NCI-H187 treated with DMSO at 0.1 percent for 48 hours (cell line): ENCODE data around the gene DNAJC17.

Experiments used
- DNase-seq: peaks from one replicate; lab custom pipeline; 2025; lab: John Stamatoyannopoulos, UW

The DNAJC17 gene, protein sequence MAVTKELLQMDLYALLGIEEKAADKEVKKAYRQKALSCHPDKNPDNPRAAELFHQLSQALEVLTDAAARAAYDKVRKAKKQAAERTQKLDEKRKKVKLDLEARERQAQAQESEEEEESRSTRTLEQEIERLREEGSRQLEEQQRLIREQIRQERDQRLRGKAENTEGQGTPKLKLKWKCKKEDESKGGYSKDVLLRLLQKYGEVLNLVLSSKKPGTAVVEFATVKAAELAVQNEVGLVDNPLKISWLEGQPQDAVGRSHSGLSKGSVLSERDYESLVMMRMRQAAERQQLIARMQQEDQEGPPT

DNA sequence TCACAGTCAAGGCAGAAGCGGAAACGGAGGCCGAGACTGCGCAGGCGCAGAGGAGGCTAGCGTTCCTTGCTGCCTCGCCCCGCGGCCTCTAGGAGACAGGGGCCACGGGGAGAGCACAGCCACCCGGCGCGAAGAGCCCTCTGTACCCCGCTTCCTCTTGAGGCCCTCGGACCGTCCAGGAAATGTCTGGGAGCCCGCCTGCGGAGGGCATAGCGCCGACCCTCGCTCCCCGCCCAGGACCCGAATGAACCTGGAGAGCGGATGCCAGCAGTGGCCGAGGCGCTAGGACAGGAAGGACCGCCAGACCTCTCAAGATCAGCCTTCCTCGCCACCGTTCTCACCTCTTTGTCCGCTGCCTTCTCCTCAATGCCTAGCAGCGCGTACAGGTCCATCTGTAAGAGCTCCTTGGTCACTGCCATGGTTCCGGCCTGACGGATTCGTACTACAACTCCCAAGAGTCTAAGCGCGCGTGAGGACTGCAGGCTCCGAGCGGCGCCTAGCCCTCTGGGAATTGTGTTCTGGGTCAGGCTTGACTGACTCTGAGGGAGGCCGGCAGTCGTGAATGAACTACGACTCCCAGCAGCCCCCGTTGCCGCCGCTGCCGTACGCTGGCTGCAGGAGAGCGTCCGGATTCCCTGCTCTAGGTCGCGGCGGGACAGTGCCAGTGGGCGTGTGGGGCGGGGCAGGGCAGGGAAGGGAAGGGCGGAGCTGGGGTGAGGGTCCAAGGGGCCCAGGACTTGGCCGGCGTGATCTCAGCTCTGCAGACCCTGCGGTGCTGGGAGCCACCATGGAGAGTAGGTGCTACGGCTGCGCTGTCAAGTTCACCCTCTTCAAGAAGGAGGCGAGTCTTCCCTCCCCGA, at the start of gene DNAJC17, which contains the start of gene ZFYVE19:
TSS of gene DNAJC17 (minus strand) at position 446 of the 860 bp plus-strand sequence. CDS start at position 419, 27 bp downstream.
TSS of gene ZFYVE19 (plus strand) at position 62 of the 860 bp plus-strand sequence. CDS start at position 563, 501 bp downstream.
- peak; percentile 73 for DNase-seq

DNA sequence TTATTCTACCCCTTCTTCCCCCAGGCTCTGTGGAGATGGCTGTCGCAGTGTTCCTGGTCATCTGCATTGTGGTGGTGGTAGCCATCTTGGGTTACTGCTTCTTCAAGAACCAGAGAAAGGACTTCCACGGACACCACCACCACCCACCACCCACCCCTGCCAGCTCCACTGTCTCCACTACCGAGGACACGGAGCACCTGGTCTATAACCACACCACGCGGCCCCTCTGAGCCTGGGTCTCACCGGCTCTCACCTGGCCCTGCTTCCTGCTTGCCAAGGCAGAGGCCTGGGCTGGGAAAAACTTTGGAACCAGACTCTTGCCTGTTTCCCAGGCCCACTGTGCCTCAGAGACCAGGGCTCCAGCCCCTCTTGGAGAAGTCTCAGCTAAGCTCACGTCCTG, 49.5 kb upstream of the DNAJC17 start:
- no peak for DNase-seq

DNA sequence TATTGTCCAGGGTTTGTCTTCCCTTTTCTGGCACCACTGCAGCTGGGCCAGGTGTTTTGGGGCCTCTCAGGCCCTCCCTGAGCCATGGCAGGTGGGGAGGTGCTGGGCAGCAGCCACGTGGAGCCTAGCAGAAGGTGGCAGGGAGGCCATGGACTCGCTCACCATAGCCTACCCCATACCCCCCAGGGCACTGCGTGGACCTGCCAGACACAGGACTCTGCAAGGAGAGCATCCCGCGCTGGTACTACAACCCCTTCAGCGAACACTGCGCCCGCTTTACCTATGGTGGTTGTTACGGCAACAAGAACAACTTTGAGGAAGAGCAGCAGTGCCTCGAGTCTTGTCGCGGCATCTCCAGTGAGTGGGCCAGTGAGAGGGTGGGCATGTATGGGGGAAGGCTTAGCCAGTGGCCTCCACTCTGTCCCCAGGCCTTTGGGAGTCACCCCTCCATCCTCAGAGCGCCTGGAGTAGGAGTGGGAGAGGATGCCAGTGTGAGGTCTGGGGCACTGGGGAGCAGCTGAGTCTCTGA, 48.5 kb upstream of the DNAJC17 start:
- DNase-seq = no peak

DNA sequence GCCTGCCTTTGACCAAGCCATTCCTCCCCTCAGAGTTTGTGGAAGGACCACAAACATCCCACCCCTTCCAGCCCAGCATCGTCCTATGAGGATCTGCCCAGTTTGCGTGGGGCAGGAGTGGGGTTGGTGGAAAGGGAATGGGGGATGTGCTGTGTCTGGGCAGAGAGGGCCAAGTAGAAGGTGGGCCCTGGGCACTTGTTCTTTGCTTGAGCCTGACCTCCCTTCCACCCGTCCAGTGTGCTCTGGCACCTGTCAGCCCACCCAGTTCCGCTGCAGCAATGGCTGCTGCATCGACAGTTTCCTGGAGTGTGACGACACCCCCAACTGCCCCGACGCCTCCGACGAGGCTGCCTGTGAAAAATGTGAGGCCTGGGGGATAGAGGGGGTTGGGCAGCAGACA, 46.9 kb upstream of the DNAJC17 start:
- DNase-seq = no peak

DNA sequence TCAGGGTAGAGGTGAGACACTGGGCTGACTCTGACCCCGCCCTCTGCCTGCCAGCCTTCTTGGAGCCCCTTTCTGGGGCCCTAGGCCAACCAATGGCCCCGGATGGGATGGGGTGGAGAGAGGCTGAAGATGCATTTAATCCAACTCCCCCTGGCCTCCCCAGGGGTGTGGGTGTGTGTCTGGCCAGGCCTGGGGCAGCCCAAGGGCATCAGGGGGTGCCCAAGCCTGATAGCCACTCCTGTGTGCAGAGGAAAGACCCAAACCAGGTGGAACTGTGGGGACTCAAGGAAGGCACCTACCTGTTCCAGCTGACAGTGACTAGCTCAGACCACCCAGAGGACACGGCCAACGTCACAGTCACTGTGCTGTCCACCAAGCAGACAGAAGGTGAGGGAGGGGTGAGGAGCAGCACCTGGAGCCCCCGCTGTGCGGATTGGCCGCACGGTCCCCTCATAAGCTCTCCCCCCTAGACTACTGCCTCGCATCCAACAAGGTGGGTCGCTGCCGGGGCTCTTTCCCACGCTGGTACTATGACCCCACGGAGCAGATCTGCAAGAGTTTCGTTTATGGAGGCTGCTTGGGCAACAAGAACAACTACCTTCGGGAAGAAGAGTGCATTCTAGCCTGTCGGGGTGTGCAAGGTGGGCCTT, 46.1 kb upstream of the DNAJC17 start:
- no peak for DNase-seq

DNA sequence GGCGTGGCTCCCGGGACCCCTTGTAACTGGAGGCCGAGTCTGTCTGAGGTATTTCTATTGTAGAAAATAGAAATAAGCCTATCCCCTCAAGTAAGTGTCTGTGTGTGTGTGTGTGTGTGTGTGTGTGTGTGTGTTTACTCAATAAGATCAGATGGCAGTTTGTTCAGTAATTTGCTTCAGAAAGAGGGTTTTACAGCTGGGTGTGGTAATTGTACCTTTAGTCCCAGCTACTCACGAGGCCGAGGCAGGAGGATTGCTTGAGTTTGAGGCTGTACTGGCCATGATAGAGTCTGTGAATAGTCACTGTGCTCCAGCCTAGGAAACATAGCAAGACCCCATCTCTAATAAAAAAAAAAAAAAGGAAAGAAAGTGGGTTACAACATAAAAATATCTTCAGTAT, 45.3 kb upstream of the DNAJC17 start:
- DNase-seq = no peak

DNA sequence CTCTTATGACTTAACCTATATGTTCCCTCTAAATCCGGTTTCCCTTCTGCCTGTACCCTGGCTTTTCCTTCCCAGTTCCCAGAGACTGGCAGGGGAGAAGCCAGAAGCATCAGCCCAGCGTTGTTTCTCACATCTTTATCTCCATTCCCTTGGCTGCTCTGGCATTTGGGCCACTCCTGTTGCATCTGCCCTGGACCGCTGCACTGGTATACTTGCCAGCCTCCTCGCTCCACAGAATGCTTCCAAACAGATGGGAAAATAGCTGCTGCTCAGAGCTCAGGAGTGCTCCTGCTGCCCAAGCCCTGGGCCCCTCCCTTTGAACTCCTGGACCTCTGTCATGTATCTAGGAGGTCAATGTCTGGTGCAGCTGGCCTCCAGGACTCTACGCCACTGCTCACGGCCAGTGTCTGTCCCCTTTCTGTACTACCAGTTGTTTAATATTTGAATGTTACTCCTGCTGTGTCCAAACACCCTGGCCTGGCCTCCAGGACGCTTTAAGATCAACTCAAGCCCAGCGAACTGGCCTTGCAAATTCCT, 43.4 kb upstream of the DNAJC17 start:
- DNase-seq = no peak

DNA sequence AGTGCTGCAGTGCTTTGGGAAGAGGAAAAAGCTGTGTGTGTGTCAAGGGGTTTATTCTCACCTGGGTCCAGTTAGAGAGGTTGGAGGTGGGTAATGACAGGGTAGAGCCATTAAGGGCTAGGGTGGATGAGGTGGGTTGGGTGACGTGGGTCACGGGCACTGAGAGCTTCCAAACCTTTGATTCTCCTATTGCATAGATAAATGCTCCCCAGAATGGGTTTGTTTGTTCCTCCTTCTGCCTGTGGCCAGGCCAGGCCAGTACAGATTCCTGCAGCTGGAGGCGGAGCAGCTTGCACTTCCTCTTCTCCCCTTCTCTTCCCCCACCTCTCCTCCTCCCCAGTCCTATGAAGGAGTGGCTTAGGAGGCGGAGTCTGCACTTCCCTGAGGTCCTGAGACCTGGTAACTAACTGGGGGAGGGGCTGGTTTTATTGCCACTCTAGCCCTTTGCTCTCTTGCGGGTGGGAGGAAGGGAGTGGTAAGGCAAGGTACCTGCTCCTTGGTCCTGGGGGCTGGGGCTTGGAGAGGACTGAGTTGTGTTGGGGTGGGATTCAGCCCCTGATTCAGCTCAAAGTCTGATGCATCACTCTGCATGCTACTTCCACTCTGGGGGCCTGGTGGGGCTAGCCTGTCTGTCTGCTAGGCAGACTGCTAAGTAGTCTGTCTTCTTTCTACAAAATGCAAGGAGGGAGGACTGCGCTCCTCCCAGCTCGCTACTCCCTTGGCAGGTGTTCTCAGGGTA, 40.1 kb upstream of the DNAJC17 start:
- DNase-seq = peak; percentile 34

DNA sequence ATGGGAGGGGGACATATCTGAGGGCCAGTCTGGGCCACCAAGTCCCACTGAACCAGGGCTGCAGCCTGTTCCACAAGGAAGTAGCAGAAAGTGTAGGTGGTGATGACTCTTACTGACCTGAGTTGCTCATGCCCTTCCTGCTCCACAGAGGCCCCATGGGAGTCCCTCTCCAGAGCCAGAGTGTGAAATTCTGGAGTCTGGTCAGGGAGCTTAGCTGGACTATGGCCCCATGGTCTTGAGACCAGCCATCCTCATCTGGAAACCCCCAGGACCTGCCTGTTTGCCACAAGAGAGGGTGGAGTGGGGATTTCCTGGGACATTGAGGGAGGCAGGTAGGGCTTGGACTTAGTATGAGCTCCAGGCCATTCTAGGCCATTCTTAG, 39.6 kb upstream of the DNAJC17 start:
- DNase-seq = no peak

DNA sequence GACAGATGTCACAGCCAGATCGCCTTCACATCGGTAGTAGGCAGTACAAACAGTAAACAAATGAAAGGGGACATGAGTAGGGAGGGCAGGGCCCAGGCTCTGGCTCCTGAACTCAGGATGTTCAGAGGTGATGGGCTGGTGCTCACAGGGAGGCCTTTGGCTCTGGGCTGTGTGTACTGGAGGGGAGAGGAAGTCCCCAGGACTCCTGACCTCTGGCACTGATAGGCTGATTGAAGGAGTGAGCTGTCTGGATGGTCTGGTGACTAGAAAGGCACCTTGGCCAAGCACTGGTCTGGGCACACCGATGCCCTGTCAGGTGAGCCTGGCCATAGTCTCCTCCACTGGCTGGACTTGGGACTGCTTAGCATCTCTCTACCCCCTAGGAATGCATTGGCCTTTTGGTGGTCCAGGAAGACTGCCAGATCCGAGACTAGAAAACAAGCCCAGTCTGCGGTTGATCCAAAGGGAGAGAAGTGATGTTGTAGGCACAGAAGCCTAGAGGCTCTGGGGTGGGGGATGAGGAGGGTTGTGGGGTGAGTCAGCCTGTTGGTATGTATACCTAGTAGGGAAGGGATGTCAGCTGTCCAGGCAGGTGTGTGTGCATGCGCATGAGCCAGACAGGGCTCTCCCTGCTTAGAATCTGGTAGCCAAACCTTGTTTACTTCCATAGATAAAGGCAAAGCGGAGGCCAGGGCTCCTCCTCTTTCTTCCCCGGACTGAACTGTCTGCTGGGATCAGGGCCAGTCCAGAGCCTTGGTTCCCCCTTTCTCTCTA, 38.4 kb upstream of the DNAJC17 start:
- DNase-seq = no peak

DNA sequence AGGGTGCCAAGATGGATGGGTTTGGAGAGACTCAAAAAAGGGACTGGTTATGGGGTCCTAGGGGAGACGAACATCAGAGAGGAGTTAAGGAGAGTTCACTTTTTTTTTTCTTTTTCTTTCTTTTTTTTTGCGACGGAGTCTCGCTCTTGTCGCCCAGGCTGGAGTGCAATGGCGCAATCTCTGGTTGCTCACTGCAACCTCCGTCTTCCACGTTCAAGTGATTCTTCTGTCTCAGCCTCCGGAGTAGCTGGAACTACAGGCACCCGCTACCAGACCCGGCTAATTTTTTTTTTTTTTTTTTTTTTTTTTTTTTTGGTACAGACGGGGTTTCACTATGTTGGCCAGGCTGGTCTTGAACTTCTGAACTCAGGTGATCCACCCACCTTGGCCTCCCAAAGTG, 37.8 kb upstream of the DNAJC17 start:
- DNase-seq = no peak

DNA sequence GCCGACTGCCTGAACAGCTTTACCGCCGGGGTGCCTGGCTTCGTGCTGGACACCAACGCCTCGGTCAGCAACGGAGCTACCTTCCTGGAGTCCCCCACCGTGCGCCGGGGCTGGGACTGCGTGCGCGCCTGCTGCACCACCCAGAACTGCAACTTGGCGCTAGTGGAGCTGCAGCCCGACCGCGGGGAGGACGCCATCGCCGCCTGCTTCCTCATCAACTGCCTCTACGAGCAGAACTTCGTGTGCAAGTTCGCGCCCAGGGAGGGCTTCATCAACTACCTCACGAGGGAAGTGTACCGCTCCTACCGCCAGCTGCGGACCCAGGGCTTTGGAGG, 37.4 kb upstream of the DNAJC17 start:
- no peak for DNase-seq

DNA sequence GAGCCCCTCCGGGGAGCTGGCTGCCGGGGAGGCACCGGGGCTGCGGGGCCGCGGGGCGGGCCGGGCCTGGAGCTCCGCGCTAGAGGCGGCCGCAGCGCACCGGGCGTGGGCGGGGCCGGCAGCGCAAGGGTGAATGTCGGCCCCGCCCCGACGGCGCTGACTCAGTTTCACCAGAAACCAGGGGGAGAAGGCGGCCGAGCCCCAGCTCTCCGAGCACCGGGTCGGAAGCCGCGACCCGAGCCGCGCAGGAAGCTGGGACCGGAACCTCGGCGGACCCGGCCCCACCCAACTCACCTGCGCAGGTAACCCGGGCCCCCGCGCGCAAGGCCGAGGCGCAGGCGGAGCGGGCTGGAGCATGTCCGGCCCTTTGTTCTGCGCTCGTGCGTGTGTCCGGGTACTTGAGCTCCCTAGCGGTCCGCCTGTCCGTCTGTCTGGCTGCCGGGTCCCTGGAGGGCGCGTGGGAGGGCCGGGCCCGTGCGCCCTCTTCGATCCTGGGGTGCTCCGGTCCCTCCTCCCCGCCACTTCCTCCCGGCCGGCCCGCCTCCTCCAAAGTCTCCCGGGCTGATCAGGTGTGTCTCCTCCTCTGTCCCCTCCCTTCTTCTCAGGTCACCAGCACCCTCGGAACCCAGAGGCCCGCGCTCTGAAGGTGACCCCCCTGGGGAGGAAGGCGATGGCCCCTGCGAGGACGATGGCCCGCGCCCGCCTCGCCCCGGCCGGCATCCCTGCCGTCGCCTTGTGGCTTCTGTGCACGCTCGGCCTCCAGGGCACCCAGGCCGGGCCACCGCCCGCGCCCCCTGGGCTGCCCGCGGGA, 36.8 kb upstream of the DNAJC17 start, which contains the start of gene SPINT1:
TSS of gene SPINT1 (plus strand) at position 164 of the 811 bp plus-strand sequence. CDS start at position 671, 507 bp downstream.
- no peak for DNase-seq

DNA sequence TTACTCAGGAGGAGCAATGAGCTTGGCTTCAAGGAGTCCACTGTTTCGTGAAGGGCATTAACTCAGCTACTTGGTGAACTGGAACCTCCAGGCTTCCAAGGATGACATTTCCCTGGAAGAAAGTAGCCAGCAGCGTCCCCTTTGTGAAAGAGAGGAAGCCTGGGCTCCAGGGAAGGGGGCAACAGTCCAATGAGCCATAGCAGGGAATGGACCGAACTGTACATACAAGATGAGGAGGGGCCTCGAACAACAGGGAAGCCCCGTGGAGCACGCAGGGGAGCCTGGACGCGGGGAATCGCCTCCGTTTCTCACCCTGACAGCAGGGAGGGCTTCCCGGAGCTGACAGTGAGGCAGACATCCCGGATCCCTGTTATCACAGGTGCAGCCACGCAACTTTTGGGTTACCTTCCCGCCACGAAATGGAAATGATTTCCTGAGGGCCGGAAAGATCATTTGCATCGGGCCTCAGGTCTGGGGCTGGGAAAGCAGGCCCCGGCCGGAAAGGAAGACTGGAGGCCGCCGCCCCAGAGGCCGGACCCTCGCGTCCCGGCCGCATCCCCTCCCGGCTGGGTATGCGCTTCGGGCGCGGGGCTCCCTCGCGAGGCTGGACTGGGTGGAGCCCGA, 36.1 kb upstream of the DNAJC17 start:
- no peak for DNase-seq

DNA sequence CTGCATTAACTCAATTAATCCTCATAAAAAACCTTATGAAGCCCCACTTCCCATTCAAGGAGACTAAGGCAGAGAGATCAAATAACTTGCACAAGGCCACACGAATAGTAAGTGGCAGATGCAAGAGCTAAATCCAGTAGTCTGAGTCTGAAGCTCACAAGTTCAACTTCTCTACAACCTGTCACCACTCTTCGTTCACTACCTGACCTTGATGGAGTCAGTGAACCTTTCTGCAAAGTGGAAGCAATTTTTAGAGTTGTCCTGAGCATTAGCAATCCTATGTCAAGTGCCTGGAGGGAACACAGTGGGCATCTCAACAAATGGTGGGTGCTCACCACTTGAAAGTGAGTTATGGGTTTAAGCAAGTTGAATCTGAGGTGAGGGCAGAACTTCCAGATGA, 34.5 kb upstream of the DNAJC17 start:
- no peak for DNase-seq

DNA sequence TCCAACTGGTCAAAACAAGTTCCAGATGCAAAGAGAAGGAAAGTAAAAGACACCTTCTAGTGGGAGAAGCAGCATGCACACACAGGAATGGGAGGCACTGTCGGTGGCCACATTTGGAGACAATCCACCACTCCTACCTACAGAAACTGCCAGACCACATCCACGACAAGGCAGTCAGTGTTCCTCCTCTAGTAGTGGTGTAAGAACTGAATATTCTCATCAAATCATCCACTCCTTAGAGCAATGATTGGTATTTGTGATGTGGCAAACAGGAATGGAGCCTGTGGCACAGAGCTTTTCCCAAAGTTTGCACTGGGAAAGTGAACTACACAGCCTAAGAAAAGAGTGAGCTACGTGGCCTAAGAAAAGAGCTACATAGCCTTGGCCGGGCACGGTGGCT, 31.5 kb upstream of the DNAJC17 start:
- no peak for DNase-seq

DNA sequence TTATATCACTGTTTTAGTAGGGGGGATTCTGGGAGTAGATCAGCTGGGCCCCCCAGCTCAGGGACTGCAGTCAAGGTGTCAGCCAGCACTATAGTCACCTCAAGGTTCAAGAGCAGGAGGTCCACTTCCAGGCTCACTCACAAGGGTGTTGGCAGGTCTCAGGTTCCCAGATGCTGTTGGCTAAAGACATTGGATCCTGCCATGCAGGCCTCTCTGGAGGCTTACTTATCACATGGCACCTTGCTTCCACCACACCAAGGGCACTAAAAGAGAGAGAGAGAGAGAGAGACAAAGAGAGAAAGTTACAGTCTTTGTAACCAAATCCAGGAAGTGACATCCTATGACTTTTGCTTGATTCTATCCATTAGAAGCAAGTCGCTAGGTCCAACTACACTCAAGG, 28.7 kb upstream of the DNAJC17 start:
- no peak for DNase-seq

DNA sequence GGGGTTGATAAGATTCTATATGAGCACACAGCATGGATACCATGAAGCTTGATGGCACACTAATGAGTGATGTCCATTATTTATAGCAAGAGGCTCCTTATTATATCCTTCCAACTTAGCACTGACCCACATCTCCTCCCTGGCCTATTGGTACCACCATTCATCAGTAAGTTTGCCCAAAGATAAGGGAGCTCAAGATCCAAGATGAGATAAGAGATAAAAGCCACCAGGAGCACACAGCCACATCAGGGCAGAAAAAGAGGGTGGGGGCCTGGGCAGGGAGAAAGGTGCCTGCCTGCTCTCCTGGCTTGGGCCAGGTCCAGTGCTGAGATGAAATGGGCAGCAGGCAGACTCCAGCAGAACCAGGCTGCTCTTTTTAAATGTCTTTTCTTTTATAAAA, 25.6 kb upstream of the DNAJC17 start:
- DNase-seq = no peak

DNA sequence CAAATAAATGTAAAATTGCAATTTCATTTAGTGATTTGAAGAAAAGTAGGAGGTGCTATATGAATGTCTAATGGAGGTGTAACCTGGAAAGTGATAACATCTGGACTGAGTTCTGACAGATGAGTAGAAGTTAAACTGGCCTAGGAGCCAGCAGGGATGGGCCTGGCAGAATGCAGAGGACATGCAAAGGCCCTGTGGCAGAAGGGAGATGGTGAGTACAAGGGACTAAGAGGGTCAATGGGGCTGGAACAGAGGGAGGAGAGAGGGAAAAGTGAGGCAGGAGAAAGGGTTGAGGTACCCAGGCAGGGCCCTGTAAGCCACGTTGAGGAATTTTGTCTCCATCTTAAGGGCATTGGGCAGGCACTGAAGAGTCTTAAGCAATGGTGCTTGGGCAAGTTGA, 24.6 kb upstream of the DNAJC17 start:
- no peak for DNase-seq
